Measurements from ENCODE around the gene HIVEP3.

- TF ChIP-seq CTCF (IDR thresholded peaks at IDR 0.05) (no peak), POLR2A (IDR thresholded peaks at IDR 0.05) (no peak)
These were observed 128.9 kb downstream of the HIVEP3 start for GRCh38 chr1:41789661-41790330.
